HK-2 (cell line): Measurements from ENCODE around the gene CASTOR1.
"Not testable (repeated sequence)": the region's sequence is repeated elsewhere in the genome, so short reads cannot be mapped to it uniquely, and the experiment has no call there.

Experiments used
- DNase-seq: peaks from one replicate; pipeline ENCODE4 v3.0.0-alpha.2; 2018; ENCODE audit not compliant: unreplicated experiment

The CASTOR1 gene

DNA sequence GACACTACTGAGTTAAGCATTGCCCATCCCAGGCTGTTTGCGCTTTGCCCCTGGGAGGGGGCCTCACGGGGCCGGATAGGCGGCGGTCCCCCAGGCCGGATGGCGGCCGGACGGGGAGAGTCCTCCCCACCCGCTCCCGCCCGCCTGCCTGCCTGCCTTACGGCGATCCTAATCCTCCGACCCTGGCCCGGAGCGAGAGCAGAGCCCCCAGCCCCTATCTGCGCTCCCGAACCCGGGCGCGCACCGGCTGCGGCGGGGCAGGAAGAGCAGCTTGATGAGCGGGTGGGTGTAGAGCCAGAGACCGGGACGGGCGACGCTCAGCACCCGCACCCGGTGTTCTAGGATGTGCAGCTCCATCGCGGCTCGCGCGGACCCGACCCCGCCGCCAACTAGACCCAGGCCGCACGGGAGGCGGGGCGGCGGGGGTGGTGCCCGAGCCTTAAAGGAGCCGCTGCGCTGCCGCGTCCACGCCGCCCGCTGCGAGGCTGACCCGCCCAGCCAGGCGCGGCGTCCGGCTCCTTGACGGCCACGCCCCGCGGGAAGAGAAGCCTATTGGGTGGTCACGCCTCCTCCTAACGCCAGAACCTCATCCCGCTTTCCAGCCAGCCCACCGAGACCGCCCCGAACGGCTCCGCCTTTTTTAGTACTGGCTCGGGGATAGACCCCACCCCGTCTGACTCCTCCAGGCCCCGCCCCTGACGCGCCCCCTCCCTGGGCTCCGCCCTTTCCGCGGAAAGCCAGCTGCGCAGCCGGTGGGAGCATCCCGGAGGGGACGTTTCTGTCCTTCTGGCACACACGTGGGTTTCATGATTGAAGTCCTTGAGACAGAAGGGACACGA lies at the start of gene CASTOR1:
Gene CASTOR1 (minus strand): TSS at position 365 of the 839 bp plus-strand sequence. CDS start 8 bp downstream, at position 357.
- peak; percentile 96 for DNase-seq

DNA sequence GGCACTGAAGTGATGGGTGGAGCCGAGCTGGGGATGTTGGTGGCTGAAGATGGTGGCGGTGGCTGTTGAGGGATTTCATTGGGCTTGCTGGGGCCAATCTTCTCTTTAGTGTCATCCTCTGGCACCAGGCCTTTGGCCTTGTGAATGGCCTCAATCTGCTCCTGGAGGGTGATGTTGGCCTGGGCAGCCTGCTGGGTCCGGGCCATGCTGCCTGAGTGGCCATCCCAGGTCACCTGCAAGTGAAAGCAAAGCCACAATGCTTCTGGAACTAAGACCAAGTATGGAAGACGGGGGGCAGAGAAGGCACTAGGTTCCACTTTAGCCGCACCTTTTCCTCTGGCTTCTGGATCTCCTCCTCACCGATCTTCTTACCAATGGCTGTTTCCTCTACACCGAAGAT lies 49.5 kb upstream of the CASTOR1 start:
- DNase-seq = no peak

DNA sequence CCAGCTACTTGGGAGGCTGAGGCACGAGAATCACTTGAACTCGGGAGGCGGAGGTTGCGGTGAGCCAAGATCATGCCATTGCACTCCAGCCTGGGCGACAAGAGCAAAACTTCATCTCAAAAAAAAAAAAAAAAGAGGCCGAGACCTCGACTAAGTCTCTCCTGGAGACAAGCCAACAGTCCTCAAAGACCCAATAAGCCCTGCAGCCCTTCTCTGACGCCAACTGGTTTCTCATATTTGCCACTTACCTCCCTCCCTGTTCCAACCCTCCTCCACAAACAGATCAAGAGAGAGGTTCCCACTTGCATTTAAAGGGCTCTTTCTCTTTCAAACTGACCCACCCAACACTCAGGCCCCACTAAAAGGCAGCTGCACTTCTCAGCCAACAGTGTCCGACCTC lies 49.0 kb upstream of the CASTOR1 start:
- DNase-seq = not testable (repeated sequence)

DNA sequence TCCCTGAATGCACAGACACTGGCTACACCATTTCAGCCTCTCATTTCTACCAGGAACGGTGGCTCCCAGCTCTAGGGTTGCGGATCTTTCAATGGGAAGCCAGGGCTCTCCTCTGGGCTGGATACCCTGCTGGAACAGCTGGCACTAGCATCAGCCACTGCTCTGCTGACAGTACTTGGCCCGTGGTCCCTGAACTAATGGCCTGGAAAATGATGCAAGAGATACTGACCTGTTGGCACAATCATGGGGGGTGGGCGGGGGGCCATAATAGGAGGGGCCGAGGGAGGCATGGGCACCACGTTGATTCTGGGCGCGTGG lies 48.1 kb upstream of the CASTOR1 start:
- DNase-seq = no peak

DNA sequence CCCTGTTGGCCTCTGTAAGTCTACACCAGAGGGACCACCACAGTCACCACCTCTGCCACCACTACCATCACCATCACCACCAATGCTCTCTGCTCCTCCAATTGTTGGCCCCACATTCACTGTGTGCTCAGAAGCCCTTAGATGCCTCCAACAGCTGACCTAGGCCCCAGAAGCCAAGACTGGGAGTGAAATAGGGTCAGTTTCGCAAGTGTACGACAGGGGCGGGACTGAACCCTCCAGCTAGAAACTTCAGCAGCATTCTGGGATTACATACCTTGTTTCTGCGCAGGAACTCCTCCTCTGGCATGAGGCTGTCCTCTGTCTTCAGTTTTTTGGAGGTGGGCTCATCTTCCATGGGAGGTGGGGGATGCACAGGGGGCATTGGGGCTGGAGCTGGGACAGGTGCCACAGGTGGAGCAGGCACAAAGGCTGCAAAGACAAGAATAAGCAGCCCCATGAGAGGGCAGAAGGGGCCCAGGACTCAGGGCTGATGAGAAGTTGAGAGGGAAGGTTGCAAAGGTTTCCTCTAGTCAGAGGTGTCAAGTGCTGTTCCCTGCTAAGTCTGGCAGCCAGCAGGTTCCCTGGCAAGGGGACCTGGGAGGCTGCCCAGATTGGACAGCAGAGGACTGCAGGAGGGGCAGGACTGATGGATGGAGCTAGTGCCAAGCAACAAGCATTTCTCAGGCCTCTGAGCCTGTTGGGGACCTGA lies 47.6 kb upstream of the CASTOR1 start:
- no peak for DNase-seq

DNA sequence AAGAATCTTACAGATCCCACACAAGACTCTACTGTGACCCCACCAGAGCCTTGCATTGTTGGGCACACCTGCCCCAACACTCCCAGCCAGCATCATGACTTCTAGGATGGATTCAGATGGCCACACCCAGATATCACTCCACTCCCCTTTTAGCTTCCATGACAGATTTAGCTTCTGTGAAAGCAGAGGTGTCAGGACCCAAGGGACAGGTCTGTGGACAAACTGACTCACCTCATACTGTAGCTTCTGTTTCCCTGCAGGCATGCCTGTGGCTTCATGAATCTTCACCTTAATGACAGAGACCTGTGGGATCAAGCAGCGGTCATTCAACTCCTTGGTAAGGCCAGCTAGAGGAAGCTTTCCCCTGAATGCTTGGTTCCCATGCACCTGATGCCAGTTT lies 45.9 kb upstream of the CASTOR1 start:
- DNase-seq = no peak

DNA sequence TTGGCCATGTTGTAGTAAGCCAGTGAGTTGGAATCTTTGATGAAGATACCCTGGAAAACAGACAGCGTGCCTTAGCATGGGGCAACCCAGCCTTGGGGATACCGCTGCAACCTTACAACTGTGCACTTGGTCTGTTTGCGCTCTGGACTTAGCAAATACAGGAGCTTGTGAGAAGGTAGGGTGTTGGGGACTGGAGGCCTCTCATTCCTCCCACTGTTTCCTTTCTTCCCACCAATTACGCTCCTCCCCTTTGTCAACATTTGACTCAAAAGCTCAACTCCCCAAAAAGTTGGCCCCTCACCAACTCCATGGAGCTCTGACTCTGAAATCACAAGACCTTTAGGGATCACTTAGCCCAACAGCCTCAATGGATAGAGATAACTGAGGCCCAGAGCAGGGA lies 45.3 kb upstream of the CASTOR1 start:
- DNase-seq = no peak

DNA sequence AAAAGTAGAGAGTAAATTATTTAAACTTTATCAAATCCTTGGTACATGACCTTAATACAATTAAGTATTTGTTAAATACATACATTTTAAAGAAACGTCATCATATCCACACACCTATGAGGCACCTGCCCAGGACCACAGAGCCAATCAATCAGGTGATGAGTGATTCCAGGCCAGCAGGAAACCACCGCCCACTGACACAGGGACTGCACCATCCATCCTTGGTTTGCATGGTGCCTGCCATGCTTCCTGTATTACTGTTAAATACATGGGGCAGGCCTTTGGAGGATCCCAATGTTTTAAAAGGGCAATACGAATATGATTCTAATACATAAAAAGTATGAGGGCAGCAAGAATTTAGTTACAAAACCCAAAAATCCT lies 44.4 kb upstream of the CASTOR1 start:
- DNase-seq = no peak

DNA sequence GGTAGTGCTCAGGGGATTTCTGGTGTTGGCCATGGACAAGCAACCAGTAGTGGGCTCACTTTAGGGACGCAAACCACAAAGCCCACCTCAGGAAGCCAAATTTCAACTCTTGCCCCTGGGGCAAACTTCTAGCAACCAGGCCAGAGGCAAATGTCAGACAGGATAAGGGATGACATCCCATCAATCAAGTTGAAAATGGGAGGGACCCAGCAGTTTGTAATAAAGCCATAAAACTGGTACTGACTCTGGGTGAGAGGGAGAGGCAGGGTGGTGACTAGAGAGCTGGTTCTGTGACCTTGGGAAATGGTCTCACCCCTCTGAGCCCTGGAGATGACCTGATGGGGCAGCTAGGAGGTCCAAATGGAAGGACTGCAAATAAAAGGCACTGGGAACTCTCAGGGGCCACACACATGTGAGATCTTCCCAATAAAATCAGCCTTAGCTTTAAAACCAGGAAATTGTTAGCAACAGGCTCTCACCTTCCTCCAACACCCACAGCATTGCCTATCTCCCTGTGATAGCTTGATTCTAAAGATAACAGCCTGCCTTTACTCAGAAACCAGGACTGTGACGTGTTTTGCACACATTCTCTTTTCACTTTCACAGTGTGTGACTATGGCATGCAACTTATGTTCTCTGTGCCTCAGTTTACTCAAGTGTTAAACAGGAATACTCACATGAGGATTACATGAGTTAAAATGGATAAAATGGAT lies 43.8 kb upstream of the CASTOR1 start:
- no peak for DNase-seq

DNA sequence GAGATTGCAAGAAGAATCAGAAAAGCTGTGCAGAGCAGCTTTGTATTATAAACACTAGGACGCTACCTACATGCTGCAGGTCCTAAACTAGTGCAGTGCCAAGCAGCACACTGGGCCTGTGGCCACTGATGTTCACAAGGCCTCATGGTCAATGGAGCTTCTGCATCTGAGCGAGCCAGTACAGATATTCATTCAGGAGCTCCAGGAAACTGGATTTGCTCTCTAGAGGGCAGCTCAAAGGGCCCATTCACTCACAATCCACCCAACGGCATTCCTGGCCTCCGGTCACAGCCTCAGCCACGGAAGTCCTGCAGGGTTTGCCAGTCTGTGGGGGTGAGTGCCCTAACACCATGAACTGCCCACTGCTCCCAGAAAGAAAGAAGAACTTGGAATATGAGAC lies 43.2 kb upstream of the CASTOR1 start:
- DNase-seq = no peak

DNA sequence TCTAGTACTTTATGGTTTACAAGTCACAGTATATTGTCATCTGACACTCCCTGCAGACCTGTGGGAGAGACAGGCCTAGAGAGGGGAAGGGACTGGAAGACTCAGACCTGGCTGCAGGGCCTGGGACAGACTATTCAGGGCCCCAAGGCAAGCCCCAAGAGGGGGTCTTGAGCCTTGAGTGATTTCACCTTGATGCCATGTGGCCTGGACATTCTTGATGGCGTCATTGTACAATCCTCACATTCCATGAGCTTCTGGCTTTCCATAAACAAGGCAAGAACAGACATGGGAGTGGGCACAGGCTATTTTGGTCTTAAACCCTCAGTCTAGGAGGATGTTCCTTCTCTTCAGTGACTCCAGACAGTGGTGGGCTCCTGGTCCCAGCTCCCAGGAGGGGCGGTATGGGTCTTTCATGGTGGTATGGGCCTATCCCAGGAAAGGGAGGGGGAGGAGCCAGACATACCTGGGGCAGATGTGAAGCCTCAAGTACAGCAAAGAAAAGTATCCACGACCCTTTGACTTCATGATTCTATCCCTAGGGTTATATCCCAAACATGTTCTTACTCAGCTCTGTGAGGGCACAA lies 39.3 kb upstream of the CASTOR1 start:
- no peak for DNase-seq

DNA sequence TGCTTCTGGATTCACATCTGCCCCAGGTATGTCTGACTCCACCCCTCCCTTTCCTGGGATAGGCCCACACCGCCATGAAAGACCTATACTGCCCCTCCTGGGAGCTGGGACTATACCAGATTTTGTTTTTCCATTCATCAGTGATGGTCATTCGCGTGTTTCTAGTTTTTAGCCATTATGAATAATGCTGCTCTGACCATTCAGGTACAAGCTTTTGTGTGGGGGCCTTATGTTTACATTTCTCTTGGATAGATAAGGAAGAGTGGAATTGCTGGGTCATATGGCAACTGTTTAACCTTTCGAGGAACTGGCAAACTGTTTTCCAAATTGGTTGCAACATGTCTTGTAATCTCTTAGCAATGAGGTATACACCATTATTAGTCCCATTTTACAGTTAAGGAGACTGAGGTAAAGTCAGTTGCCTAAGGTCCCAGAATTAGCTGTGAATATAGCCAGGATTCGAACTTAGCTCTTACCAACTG lies 38.6 kb upstream of the CASTOR1 start:
- peak; percentile 13 for DNase-seq

DNA sequence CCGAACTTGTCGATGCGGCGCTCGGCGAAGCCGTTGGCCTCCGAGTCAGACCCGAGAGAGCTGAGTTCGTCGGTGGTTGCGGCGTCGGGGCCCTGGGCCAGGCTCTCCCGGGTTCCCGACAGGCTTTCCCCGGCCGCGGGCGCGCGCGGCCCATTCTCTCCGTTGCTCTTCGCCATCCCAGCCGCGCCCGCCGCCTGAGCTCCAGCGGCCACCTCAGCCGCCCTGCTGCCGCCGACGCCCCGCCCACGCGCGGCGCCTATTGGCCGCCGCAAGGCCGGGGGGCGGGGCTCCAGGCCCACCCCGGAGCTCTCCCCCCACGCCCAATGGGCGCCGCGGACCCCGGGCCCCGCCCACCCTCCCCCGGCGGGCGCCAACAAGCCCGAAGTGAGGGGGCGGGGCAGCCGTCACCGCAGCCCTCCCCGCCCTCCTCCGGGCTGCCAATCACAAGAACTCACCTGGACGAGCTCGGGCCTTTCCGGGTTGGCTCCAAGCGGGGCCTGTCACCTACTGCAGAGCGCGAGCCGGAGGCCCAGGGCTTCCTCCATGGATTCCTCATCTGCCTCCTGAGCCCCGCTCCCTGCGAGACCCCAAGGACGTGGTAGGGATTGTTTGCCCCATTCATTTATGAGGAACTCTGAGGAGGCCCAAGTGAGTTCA lies 37.5 kb upstream of the CASTOR1 start, which contains the start of gene TBC1D10A:
Gene TBC1D10A (minus strand): TSS at position 236 of the 657 bp plus-strand sequence. CDS start 60 bp downstream, at position 176.
- DNase-seq = peak; percentile 89

DNA sequence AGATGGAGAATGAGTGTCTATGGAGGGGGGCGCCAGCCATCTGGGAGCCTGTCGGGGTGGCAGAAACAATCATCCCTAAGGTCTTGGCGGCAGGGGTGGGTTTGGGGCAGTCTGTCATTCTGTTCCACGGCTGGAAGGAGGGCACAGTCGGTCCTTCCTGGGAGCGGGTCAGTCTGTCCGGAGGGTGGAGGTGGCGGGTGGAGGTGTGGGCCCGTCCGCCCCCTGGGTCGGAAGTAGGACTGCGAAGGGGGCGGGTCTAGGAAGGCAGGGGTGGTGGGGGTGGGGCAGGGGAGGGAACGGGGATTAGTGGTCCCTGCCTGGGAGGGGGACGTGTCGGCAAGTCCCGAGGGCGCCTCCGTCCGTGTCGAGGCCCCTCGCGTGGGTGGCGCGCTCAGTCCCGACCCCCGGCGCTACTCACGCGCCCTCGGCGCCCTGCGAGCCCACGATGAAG lies 37.0 kb upstream of the CASTOR1 start:
- peak; percentile 46 for DNase-seq

DNA sequence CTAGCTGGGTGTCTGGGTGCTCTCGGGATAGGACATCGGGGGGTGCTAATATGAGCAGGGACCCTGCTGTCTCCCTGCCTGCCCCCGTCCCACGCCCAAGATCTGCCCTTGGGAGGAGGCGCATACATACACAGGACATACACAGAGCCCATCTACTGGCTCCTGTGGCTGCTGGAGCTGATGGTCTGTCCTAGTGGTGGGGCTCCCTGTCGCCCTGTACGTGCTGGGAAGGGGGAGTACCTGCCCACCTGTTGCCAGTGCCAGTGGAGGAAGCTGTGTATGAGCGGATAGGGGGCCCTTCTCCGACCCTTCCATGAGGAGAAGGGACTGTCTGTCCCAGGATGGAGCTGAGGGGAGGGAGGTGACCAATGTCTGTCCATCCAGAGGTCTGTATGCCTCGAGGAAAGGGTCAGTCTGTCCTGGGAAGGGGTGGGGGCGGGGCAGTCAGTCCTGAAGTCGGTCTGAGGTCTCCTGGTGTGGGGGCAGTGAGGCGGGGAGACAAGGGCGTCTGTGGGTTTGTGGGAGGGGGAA lies 36.5 kb upstream of the CASTOR1 start:
- no peak for DNase-seq

DNA sequence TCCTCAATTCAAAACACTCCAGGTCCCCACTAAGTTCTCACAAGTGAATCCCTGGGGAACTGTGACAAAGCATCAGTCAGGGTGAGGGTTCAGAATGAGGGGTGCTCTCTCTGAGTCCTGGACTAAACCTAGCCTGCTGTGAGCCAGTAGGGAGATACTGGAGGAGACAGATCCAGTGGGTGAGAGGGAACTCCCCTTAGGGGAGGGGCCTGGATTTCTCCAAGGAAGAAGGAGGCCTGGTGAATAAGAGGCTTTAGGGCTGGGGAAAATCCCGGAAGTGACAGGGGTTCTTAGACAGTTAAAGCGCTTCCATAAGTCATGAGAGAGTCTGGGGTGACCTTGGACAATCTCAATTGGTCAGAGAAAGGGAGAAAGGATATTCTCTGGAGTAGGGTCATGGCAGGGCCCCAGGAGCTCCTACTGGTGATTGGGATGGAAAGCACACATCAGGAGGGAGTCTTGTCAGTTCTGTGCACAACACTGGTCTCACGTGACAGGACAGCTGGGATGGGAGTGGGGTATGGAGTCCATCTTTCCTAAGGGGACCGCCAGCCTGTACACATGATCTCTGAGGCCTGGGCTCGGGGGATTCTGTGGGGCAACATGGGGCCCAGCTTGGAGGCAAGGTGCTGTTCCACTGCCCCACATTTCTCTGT lies 35.9 kb upstream of the CASTOR1 start:
- DNase-seq = peak; percentile 64

DNA sequence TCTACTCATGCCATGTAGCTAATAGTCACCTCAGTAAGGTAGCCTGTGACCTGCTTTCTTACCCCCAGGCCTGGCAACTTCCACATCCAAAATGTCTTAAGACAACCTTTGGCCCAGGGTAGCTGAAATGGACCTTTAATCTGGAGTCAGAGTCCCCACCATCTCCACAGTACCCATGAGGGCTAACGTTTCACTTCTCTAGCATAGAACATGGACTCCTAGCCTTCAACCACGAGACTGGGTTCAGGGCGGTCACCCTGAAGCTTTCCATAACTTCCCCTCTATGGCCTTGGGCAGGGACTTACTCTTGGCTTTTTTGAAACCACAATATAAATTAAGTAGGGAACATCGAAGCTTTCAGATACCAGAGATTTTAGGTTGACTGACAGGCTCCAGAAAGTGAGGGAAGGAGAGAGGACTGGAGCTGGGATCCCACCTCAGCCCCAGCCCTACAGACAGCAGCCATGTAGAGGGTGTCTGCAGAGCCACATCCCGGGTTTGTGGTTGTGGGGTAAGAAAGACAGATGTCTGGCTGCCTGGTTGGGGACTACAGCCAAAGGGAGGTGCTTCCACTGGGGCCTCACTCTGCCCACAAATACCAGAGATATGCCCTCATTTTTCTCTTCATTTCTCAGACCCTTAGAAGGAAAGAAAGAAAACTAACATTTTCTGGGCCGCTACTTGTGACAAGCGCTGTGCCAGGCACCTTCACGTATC lies 34.9 kb upstream of the CASTOR1 start:
- DNase-seq = no peak

DNA sequence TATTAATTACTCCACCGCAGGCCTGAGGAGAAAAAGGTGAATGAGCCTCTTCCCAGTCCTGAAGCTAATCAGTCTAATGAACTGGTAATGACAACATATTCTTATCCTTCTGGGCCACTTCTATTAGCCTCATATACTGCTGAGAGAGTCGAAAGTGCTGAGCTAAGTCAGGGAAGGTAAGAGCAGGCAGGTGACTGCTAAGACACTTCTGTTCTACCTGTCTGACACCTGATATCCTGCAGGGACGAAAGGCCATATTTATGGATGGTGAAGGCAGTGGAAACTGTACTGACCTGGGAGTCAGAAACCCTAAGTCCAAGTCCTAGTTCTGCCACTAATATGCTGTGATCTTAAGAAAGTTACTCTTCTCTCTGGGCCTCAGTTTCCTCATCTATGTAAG lies 33.9 kb upstream of the CASTOR1 start:
- DNase-seq = no peak

DNA sequence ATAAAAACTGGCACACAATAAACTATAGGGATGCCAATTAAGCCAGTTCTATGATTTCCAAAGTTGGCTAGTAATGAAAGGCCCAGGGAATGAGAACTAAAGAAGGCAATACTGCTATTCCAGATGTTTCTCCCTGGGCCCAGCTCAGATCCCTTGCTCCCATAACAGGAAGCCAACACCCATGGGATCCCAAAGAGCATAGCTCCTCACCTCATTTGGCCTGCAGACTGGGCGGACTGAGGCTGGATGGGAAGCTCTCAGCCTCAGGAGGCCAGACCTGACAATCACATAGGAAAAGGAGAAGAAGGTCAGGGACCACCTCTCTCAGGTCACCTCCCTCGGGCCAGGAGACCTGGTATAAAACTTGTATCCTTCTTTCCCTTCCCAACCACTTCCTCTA lies 32.2 kb upstream of the CASTOR1 start:
- DNase-seq = no peak

DNA sequence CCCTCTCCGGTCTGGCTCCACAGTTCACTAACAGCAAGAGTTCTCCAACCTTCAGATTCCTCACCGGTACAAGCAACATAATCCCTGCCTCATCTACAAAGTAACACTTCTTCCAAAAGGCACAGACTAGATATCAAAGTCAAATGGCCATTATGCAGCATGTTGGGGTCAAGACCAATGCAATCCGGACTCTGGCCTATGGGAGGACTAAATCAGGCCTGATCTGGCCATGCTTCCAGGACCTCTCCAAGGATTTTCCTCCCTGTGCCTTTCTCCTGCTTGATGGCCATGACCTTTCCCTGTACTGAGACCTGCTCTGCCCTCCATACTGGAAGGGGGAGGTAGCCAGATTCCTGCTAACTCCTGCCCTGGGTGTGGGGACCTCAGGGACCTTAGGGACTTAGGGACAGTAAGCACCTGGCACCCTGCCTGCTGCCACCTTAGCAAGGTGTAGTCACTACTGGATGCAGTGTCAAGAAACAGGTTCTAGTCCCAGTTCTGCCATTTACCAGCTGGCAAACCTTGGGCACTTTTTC lies 30.8 kb upstream of the CASTOR1 start:
- DNase-seq = no peak
